SHP77 treated with DMSO at 0.1 percent for 48 hours (cell line): ENCODE measurements around the gene TATDN2.
"Not testable (repeated sequence)": the region's sequence is repeated elsewhere in the genome, so short reads cannot be mapped to it uniquely, and the experiment has no call there.

Experiments
- DNase-seq: peaks from one replicate; lab custom pipeline; 2025; lab: John Stamatoyannopoulos, UW

TATDN2 gene

DNA sequence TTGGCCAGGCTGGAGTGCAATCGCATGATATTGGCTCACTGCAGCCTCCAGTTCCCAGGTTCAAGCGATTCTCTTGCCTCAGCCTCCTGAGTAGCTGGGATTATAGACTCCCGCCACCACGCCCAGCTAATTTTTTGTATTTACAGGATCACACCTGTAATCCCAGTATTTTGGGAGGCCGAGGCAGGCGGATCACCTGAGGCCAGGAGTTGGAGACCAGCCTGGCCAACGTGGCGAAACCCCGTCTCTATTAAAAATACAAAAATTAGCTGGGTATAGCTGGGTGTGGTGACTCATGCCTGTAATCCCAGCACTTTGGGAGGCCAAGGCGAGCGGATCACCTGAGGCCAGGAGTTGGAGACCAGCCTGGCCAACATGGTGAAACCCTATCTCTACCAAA, 24.2 kb downstream of the TATDN2 start:
- DNase-seq, result not testable (repeated sequence)

DNA sequence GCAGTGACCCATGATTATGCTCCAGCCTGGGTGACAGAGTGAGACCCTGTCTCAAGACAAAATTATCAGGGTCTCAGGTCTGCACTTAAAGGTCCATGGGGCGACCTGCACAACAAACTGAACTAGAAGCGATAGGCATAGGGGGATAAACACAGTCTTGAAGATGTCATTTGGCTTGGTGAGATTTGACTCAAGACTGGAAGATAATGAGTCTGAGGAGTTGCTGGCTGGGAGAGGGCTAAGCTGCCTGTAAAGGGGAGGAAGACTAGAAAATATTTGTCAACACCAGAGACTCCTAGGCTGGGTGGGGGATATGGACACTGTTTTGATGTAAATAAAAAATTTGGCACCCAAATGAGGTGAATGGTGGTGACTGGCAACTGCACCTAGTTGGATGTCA, 24.7 kb downstream of the TATDN2 start:
- no peak for DNase-seq

DNA sequence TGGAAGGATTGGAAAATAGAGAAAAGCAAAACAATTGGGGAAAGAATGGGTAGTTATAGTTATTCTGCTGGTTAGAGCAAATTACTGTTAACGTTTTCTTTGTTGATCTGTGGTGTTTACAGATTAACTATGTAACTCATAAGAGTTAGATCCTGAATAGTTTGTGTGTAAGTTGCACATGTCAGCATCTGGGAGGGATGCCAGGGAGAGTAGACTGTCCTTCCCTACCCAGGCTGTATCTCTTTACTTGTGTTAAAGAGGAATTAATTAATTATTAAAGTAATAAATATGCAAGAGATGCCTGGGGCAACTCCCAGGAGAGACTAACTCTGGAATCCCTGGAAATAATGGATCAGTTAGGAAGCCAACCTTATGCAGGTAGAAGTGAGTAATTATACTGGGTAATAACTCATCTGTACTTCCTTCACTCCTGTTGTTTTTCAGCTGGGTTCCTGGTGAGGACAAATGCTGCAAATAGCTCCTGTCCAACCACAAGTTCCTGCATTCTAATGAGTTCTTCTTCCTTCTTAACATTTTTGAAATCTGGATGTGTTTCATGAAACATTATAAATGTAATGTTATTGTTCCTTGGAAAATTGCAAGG, 25.5 kb downstream of the TATDN2 start:
- DNase-seq, result no peak

DNA sequence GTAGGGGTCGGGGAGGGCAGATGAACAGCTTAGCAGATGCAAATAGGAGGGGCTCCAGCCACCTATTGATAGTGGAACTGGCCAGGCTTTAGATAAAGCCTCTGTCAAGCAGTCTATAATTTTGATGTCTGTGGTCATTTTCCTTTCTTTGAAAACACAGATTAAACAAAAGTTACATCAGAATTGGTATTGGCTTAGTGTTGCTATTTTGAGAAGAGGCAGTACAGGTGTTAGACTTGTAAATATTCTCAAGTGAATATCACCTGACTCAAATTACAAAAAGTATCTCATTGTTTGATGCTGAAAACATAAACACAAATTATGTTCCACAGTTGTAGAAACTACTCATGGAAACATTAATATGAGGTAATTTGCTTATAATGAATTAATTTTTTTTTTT, 26.3 kb downstream of the TATDN2 start:
- no peak for DNase-seq

DNA sequence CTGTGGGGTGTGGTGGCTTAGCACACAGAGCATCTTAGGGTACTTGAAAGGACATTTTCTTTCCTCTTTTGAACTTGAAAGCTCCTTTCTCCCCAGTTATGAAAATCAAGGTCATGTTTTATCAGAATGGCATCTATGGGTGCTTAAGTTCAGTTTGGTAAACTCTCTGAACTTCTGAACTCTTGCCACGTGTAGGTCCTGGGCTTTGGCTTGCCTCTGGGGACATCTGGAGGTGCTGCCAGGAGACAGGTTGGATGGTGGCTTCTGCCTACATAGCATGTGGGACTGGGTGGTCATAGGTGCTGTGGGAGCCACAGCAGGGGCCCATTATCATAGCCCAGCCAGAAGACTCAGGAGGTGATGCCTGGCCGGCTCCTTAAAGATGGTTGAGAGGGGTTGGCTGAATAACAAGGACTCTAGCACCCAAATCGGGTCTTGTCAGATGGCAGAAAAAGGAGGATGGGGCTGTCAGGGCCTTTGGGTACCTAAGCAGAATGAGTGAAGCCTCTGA, 28.9 kb downstream of the TATDN2 start:
- no peak for DNase-seq

DNA sequence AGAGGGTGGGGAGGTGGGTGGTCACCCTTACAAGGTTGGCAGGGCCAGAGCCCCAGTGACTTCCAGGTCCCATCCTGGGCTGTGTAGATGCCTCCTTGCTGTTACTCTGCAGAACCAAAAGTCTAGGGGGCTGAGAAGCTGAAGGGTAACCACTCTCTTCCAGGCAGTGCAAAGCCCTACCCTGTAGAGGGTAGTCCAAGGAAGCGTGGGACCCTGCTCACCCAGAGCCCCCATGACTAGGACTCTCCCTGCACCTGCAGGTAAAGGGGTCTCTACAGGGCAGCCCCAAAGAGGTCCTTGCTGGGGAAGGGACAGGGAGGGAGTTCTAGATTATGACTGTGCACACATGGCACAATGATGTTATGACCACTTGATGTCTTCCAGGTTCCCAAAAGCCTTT, 30.2 kb downstream of the TATDN2 start:
- DNase-seq, result no peak

DNA sequence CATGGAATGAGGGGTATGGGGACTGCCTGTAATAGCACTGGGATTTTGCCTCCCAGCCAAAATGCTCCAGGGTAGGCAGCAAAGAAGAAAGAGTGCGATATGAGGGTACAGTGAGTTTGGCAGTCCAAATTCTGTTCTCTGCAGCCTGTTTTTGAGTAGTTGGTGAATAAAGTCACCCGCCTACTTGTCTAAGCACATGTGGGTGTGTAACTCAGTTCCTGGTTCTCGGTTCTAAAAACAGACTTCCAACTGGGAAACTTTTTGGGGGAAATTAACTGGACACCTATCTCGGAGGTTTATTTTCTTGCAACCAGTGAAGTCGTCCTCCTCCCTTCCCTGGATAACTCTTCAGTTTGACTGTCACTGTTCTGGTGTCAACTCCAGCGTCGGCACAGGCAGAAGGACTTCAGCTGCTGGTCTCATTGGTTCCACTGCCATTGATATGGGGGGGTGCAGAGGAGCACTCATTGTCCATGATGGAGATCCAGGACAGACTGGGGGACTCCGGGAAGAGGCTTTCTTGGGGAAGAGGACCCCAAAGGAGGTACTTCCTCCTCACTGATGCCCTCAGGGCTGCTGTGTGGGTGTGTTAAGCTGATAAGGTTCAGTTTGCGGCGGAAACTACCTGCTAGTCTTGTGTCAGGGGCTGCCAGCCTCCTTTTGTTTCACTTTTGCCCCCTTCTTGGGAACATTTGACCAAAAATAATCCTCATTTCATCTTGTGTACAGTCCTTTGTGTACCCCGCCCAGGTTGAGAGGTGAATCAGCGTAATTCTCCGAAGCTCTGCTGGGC, 31.3 kb downstream of the TATDN2 start:
- no peak for DNase-seq

DNA sequence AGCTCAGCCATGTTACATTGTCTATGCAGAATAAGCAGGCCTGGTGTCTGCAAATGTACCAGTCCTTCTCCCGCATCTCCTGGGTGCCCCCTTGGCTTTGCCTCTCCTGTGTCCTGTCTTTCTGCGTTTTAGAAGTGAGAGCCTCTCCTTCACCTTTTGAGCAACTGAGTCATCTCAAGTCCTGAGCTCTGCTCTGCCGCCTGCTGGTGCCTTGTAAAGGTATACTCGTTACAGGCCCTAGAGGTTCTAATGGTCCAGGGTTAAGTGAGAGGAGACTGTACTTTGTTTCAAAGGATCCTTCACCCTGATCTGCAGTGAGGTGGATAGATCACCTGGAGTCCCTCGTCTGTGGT, 31.9 kb downstream of the TATDN2 start:
- no peak for DNase-seq

DNA sequence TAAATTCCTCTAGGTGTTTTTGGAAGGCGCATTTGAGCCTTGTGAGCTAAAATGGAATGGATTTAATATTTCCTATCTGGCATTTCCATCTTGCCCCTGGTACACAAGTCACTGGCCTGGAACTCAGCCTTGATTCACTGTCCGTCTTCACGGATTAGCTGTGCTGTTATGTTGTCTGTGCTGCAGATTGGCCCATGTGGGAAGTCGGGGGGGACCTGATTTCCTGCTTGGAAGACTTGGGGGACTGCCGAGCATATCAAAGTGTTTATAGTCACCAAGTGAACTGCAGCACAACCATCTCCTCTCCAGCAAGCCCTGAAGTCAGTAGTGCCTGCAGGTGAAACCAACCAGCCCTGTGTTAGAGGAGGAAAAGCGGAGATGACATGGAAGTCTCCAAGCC, 32.3 kb downstream of the TATDN2 start:
- no peak for DNase-seq

DNA sequence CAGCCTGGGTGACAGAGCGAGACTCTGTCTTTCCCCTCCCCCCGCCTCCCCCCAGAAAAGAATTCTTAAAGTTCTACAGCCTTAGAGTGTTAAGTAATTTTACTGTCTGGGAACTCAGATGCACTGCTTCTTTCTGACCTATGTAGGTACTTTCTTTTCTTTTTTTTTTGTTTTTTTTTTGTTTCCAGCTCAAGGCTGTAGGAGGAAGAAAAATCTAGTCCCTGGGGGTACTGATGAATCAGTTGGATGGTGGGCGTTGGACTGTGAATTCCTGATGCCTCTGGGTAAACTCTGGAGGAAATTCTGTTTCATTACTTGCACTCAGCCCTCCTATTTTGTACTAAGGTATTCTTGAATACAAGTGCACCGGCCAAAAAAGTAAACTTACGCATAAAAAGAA, 33.7 kb downstream of the TATDN2 start:
- no peak for DNase-seq

DNA sequence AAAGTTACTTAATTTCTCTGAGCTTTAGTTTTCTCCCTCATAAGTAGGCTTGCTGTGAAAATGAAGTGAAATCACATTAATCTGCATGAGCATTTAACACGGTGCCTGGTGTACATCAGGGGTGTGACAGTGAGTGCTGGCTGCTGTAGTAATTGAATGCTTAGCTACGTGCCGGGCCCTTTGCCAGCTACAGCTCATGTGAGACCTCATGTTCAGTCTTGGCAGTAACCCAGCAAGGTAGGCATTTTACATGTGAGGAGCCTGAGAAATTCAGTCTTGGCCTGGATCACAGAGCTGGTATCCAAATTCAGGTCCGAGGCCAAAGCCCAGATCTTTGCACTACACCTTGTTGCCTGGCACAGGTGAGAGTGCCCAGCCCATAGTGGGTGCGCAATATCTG, 35.4 kb downstream of the TATDN2 start:
- no peak for DNase-seq

DNA sequence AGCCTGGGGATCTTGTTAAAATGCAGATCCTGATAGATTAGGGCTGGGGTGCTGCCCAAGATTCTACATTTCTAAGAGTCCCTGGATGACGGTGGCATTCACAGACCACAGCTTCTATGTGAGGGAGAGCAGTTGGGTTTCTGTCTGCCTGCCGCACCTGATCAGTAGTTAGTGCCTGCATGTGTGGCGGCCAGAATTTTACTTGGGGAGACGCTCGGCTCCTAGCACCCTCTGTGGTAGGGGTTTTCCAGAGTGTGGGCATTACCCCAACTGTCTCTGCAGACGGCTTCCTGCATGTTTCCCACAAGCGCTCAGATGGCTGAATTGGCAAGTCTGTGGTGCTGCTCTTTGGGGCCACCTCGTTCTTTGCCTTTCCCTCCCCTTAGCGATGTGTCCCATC, 36.2 kb downstream of the TATDN2 start:
- DNase-seq, result no peak

DNA sequence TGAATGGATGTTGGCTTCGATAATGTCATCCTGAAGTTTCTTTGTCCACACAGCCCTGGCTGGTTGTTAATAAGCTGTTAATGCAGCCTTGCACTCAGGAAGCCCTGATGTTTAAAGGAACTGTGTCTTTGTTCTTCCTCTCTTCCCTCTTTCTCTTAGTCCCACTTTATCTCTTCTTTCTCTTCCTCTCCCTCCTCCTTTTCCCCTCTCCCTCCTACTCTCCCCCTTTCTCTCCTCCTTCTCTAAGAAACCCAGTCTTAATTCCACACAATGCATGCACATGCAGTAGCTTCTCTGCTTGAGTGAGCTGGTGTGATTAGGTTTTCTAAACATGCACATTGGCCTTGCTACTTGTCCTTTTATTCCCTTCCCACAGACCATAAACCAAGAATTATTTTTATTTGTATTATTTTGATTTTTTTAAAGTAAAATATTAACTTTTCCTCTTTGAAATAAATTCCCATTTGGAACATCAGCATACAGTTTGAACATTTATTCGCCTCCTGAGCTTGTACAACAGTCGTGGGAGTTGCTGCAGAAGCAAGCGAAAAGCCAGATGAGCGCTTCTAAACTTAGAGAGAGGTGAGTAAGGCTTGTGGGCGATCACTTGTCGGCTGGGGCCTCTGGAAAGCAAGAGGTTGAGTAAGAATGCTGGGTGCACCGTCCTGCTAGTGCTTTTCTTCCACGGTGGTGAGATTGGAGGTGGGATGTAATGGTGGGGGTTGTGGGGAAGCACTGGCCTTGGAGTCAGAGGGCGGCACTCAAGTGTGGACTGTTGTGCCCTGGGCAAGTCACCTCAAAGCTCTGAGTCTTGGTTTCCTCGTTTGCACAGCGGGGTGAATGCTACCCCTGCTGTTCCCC, 37.2 kb downstream of the TATDN2 start:
- DNase-seq, result no peak

DNA sequence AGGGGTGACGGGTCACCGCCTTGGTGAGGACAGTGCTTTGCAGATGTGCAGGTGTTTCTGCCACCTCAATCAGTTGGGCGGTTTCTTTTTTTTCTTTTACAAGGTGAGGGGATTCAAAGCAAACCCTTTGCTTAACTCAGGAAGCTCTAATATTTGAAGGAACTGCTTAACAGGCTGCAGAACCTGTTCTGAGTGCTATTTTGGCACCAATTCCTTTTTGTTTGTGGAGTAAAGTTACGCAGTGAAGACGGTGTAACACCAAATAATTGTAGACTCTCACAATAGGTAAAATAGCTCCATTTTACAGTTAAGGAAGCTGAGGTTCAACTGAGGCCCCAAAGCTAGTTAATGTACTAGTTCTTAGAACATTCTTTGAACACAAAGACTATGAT, 37.9 kb downstream of the TATDN2 start:
- no peak for DNase-seq

DNA sequence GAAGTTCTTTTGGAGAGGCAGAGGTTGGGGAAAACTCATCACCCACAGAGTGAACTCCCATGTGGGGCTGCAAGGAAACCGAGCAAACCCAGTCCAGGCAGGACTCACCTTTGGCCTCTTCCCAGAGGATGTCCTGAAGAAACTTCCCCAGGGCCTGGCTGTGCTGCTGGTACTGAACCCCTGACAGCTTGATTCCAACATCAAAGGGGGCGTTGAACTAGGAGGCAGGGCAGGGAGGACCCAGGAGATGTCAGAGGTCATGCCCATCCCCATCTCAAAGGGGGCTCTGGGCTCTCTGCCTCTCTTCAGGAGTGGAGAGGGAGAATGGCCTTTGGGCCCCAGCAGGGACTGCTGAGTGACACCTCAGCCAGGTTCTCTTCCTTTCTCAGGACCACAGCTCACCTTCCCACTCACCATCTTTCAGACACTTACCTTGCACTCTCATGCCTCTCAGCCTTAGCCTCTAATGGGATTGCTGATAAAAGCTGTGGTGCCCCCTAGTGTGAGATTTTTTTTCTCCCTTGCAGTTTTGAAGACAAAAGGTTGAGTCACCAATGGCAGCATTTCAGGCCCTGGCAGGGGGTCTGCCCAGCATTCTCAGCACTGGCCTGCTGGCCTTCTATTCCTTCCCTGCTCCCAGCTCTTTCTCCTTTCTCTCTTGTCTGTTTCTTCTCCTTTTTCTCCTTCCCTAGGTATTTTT, 38.5 kb downstream of the TATDN2 start:
- DNase-seq, result no peak

DNA sequence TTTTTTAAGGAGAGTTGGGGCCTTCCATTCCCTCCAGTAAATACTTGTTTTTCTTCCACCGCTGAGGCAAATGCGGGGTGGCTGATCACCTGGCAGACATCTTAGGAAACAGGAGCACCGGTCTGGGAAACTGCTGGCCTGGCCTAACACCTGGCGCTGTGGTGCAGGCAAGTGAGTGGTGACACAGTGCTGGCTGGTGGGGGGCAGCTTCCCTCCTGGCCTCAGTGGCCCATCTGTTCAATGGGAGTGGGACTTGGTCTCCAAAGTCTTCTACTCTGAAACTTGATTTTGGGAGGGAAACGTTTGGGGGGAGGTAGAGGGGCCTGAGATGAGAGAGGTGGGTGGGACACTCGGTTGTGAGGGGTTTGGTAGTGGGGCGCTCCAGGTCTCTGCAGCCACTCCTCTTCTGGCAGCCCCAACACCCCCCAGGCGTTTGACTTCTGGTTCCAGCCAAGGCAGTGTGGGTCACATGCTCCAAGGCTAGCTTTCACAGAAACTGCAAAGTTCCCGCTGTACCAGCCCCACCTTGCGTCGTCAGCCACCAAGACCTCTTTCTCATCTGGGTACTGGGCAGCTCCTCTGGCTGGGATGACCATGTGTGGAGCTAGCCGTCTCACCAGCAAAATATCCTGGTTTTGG, 39.8 kb downstream of the TATDN2 start:
- DNase-seq, result no peak

DNA sequence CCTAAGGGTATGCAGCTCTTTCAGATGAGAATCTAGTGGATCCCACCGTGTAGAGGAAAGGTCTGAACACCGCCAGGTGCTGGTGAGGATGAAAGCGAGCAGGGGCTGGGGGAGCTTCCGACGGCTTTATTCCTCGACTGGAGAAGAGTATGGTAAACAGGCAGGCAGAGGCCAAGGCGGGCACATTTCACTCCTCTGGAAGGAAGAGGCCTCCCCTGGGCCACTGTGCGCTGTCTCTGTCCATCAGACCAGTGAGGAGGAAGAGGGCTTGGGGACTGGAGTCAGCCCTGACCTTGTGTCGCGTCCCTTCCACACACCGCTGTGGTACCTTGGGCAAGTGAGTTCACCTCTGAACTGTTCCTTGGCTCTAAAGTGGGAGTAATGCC, 40.3 kb downstream of the TATDN2 start:
- DNase-seq, result no peak

DNA sequence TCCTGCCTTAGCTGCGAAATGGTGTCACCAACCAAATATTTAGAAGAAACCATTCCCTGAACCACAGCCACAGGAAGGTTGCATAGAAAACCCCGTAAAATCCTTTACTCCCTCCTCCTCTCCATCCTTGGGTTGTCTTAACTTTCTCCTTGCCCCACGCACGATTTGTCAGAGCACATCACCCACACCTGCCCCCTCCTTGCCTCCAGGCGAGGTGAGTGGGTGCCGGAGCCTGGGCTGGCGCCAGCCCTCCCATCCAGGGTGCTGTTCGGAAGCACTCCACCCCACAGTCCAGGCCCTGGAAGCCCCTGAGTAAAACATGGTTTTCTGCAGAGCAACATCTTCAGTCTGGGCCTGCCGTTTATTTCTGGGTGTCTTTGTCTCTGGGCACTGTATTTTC, 40.8 kb downstream of the TATDN2 start:
- no peak for DNase-seq

DNA sequence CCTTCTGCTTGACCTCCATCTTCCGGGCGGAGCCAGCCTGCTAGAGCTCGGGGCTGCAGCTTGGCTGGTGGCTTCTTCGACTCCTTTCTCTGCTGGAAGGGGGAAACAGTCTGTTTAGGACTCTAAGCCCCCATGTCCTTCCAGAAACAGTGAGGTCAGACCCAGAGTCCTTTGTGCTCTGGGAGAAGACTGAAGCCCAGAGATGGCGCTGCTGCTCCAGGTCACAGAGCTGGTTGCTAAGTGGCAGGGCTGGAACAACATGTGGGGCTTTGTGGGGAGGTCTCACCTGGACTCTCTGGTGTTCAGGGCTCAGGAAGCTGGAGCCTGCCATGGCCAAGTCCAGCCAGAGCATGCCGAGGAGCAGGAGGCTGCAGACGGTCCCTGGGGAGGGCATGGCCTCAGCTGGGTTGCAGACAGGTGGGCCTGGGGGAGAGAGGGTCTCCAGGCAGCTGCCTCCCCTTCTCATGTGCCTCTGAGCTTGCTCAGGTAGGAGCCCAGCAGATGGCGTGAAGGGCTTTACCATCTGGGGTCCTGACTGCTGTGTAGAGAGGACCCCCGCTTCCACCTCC, 41.6 kb downstream of the TATDN2 start:
- DNase-seq, result no peak

DNA sequence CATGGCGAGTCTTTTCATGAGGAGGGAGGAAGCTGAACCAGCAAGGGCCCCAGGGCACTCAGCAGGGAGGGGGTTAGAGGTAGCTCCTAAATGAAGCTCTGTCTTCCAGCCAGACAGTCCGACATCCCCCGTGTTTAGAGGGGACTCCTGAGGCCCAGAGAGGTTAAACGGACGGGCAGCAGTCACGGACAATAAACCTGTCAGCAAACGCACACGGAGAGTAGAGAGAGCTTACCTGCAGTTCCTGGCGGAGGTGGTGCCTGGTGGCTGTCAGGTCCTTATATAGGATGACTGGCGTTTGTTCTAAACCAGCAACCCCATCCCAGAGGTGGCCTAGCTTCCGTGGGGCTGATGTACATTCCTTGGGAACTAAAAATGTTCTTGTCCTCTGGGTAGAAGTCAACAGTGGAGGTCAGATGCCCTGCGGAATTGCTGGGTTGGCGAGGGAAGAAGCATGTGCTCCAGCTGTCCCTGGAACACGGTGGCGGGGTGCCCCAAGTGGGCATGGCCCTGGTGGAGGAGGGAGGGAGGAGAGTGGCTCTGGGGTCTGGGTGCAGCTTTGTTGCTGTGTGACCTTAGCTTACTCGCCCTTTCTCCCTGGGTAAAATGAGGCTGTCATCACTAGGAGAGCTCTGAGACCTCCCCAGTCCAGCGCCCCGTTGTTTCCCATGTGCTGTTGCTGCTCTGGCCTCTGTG, 42.4 kb downstream of the TATDN2 start:
- DNase-seq, result no peak

DNA sequence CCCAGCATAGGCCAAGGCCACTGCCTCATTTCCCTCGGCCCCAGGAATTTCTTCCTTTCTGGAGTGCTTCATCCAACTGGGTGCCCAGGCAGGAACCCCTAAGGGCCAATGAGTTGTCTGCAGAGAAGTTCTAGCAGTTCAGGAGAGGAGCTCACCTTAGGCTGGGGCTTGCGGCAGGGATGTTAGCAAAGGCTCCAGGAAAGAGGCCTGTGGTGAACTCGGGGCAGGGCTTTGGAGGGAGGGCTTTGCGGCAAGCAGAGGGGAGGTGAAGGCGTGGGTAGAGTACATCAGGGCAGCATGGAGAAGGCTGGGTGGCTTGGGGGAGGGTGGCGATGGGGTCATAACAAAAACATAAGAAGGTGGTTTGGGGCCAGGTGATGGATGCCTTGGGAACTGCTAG, 43.4 kb downstream of the TATDN2 start:
- DNase-seq, result no peak
